Keratinocyte (primary cell): ENCODE measurements around the gene SELENOK. TPM values are rescaled to one million over a fixed set of nuclear protein-coding genes. Genes with fewer than 3 reads are reported as not detected.
"Not testable (repeated sequence)": the region's sequence is repeated elsewhere in the genome, so short reads cannot be mapped to it uniquely, and the experiment has no call there.

ENCODE experiments used
- DNase-seq: peaks from one replicate; pipeline ENCODE4 v3.0.0-alpha.2; 2011; ENCODE audit warnings: low read depth, missing footprints, low spot score
- FAIRE-seq: peaks from 2 replicates; lab custom pipeline; 2011; peaks lifted over from hg19 to GRCh38; lab: Jason Lieb, UNC
- H2AFZ ChIP-seq: 2 replicates; pipeline ENCODE4 v1.6.0; 2012; ENCODE audit warnings: low read length, control low read depth, inconsistent platforms; ENCODE audit not compliant: control insufficient read depth
- H3K27ac ChIP-seq: 2 replicates; pipeline ENCODE4 v1.5.1; 2011; ENCODE audit warnings: low read length; ENCODE audit not compliant: control insufficient read depth, insufficient read depth
- H3K27me3 ChIP-seq: 3 replicates; pipeline ENCODE4 v1.6.0; 2011; ENCODE audit warnings: low read length; ENCODE audit not compliant: control insufficient read depth, insufficient read depth; ENCODE audit errors: extremely low read depth
- H3K36me3 ChIP-seq, 2 experiments: 2 replicates in 1 of 2; 3 replicates in 1 of 2; pipeline ENCODE4 v1.5.1; 2011; ENCODE audit warnings: low read length in 2 of 2, mild to moderate bottlenecking in 1 of 2; ENCODE audit not compliant: control insufficient read depth in 2 of 2, insufficient read depth in 2 of 2; ENCODE audit errors: extremely low read depth in 1 of 2
- H3K4me1 ChIP-seq: 3 replicates; pipeline ENCODE4 v1.5.1; 2011; ENCODE audit warnings: low read length; ENCODE audit not compliant: control insufficient read depth, insufficient read depth; ENCODE audit errors: extremely low read depth
- H3K4me2 ChIP-seq: 3 replicates; pipeline ENCODE4 v1.6.0; 2011; ENCODE audit warnings: low read depth, low read length; ENCODE audit not compliant: control insufficient read depth, insufficient read depth; ENCODE audit errors: extremely low read depth
- H3K4me3 ChIP-seq, 3 experiments: fragments of 200-600 bp in 1 of 3; sonication (generic) in 1 of 3; 2 replicates in 2 of 3; 3 replicates in 1 of 3; pipeline ENCODE4 v1.5.1; 2011 to 2016; ENCODE audit warnings: low read length in 3 of 3, mild to moderate bottlenecking in 3 of 3, control low read depth in 2 of 3, inconsistent platforms in 1 of 3, low read depth in 1 of 3, mixed read lengths in 1 of 3, mixed run types in 1 of 3, moderate library complexity in 1 of 3; ENCODE audit not compliant: control insufficient read depth in 2 of 3, insufficient read depth in 2 of 3; ENCODE audit errors: extremely low read depth in 1 of 3
- H3K79me2 ChIP-seq: 2 replicates; pipeline ENCODE4 v1.6.0; 2012; ENCODE audit warnings: low read length; ENCODE audit not compliant: control insufficient read depth, insufficient read depth
- H3K9ac ChIP-seq: 3 replicates; pipeline ENCODE4 v1.6.0; 2011; ENCODE audit warnings: low read length; ENCODE audit not compliant: control insufficient read depth, insufficient read depth; ENCODE audit errors: extremely low read depth
- H3K9me1 ChIP-seq: 3 replicates; pipeline ENCODE4 v1.6.0; 2011; ENCODE audit warnings: low read length; ENCODE audit not compliant: control insufficient read depth, insufficient read depth; ENCODE audit errors: extremely low read depth
- H3K9me3 ChIP-seq: 2 replicates; pipeline ENCODE4 v1.5.1; 2012; ENCODE audit warnings: low read depth, low read length; ENCODE audit not compliant: control insufficient read depth
- H4K20me1 ChIP-seq: 3 replicates; pipeline ENCODE4 v1.6.0; 2011; ENCODE audit warnings: low read length; ENCODE audit not compliant: control insufficient read depth, insufficient read depth; ENCODE audit errors: extremely low read depth
- EZH2 ChIP-seq: IDR thresholded peaks from one replicate; pipeline ENCODE4 v1.6.1; 2012; ENCODE audit warnings: inconsistent platforms, mild to moderate bottlenecking, low read length, moderate library complexity
- dilution Hi-C: fragments of 300-500 bp; cut with MboI; formaldehyde crosslinking; loops from one replicate; pipeline ENCODE4 v1.7.0; 2020; ENCODE audit warnings: low sequenced_read_pairs; ENCODE audit not compliant: extremely low pct_ligation_motif_present
- polyA plus RNA-seq, 5 experiments: library from polyadenylated mRNA; depleted of rRNA in 3 of 5; stranded (reverse) in 3 of 5; stranded (forward) in 1 of 5; unstranded in 1 of 5; fragments of >200 nt; gene quantifications; 1 replicate in 1 of 5; 2 replicates in 3 of 5; 3 replicates in 1 of 5; pipeline versions ENCODE4 v1.2.1 to v1.2.3, GENCODE V29; 2011 to 2012; ENCODE audit warnings: missing spikeins in 2 of 5, low read depth in 1 of 5, low replicate concordance in 1 of 5
- TF ChIP-seq, protein P1 (sequence below), 3 experiments: IDR thresholded peaks in 1 of 3; conservative IDR thresholded peaks in 1 of 3; optimal IDR thresholded peaks in 1 of 3; 2 replicates in 2 of 3; 3 replicates in 1 of 3; pipeline versions ENCODE3 to v1.5.1; 2011; ENCODE audit warnings: low read length in 3 of 3, mild to moderate bottlenecking in 3 of 3, moderate library complexity in 2 of 3, control low read depth in 1 of 3, inconsistent platforms in 1 of 3; ENCODE audit not compliant: insufficient read depth in 2 of 3; ENCODE audit errors: extremely low read depth in 1 of 3

SELENOK gene
- polyA plus RNA-seq, 1 donor (not counting 4 experiments of a cell fraction or from before 2014, with no cell fraction given) = 94.9 TPM

DNA sequence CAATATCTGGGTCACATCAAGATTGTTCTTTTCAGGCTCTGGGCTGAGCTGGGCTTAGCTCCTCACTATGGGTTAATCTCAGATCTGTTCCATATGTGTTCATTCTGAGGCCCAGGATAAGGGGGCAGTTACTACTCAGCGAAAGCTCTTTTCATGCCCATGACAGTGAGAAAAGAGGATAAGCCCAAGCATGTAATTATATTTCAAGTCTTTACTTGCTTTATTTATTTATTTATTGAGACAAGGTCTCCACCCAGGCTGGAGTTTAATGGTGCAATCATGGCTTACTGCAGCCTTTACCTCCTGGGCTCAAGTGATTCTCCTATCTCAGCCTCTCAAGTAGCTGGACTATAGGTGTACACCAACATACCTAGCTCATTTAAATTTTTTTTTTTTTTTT, 44.7 kb upstream of the SELENOK start:
- Histone ChIP-seq H2AFZ (no peak overlapping the region), H3K4me1 (peaks cover 4% of the 10 kb centered on the region), H3K79me2 (no peaks in the 10 kb centered on the region), H4K20me1 (no peaks in the 10 kb centered on the region), H3K9me3 (no peaks in the 10 kb centered on the region), H3K9me1 (no peaks in the 10 kb centered on the region), H3K9ac (no peak overlapping the region), H3K4me2 (no peak overlapping the region), H3K36me3 (no peaks in the 10 kb centered on the region), H3K27me3 (no peaks in the 10 kb centered on the region), H3K4me3 (no peak overlapping the region), H3K27ac (no peak overlapping the region)
- FAIRE-seq (no peak), DNase-seq (no peak)
- TF ChIP-seq, protein P1, sequence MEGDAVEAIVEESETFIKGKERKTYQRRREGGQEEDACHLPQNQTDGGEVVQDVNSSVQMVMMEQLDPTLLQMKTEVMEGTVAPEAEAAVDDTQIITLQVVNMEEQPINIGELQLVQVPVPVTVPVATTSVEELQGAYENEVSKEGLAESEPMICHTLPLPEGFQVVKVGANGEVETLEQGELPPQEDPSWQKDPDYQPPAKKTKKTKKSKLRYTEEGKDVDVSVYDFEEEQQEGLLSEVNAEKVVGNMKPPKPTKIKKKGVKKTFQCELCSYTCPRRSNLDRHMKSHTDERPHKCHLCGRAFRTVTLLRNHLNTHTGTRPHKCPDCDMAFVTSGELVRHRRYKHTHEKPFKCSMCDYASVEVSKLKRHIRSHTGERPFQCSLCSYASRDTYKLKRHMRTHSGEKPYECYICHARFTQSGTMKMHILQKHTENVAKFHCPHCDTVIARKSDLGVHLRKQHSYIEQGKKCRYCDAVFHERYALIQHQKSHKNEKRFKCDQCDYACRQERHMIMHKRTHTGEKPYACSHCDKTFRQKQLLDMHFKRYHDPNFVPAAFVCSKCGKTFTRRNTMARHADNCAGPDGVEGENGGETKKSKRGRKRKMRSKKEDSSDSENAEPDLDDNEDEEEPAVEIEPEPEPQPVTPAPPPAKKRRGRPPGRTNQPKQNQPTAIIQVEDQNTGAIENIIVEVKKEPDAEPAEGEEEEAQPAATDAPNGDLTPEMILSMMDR (optimal IDR thresholded peaks at IDR 0.05 in 1 of 3, IDR thresholded peaks at IDR 0.05 in 1 of 3, conservative IDR thresholded peaks at IDR 0.05 in 1 of 3; ENCODE audit: extremely low read depth in 1 of 3, insufficient read depth in 2 of 3, low read length in 3 of 3) = no peak
- TF ChIP-seq EZH2 = no peak
- dilution Hi-C loops = no loop called here

DNA sequence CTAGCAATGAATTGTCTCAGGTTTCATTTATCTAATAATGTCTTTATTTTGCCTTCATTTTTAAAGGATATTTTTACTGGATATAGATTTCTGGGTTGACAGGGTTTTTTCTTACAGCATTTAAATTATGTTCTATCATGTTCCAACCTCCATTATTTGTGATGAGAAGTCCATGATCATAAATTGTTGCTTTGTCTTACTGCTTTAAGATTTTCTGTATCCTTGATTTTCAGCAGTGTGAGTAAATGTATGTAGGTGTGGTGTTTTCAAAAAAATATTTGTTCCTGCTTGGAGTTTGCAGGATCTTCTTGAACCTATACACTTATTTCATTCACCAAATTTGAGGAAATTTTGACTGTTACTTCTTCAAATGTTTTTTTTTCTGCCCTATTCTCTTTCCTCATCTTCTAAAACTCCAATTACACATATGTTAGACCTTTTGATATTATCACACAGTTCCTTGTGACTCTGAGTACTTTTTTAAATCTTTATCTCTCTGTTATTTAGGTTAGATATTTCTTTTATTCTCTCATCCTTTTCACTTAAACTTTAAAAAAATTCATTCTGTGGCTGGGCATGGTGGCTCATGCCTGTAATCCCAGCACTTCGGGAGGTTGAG, 43.7 kb upstream of the SELENOK start:
- Histone ChIP-seq H2AFZ (no peak overlapping the region), H3K9ac (no peak overlapping the region), H3K9me3 (no peaks in the 10 kb centered on the region), H3K4me1 (no peaks in the 10 kb centered on the region), H3K27me3 (no peaks in the 10 kb centered on the region), H3K4me2 (no peak overlapping the region), H3K27ac (no peak overlapping the region), H4K20me1 (no peaks in the 10 kb centered on the region), H3K9me1 (no peaks in the 10 kb centered on the region), H3K4me3 (no peak overlapping the region), H3K79me2 (no peaks in the 10 kb centered on the region), H3K36me3 (no peaks in the 10 kb centered on the region)
- FAIRE-seq = no peak
- no peak for TF ChIP-seq EZH2
- dilution Hi-C loops = no loop called here
- DNase-seq = no peak

DNA sequence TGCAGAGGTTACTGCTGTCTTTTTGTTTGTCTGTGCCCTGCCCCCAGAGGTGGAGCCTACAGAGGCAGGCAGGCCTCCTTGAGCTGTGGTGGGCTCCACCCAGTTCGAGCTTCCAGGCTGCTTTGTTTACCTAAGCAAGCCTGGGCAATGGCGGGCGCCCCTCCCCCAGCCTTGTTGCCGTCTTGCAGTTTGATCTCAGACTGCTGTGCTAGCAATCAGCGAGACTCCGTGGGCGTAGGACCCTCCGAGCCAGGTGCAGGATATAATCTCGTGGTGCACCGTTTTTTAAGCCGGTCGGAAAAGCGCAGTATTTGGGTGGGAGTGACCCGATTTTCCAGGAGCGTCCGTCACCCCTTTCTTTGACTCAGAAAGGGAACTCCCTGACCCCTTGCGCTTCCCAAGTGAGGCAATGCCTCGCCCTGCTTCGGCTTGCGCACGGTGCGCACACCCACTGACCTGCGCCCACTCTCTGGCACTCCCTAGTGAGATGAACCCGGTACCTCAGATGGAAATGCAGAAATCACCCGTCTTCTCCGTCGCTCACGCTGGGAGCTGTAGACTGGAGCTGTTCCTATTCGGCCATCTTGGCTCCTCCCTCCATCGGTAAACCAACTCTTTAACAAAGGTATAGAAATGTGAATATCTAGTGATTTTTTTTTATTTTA, 35.7 kb upstream of the SELENOK start:
- H3K4me2 ChIP-seq, H3K9me3 ChIP-seq, H3K4me1 ChIP-seq, H3K79me2 ChIP-seq, DNase-seq, H3K9me1 ChIP-seq, H3K27ac ChIP-seq, H3K36me3 ChIP-seq, H3K4me3 ChIP-seq, H4K20me1 ChIP-seq, dilution Hi-C loops, H3K9ac ChIP-seq, FAIRE-seq, H3K27me3 ChIP-seq, H2AFZ ChIP-seq: not testable (repeated sequence)
